Measurements from ENCODE around the gene NECAP2. TPM values are rescaled to one million over a fixed set of nuclear protein-coding genes. Genes with fewer than 3 reads are reported as not detected.

Gene NECAP2
- total RNA-seq, 1 donor from 2014 or later: 52.9 TPM

DNA sequence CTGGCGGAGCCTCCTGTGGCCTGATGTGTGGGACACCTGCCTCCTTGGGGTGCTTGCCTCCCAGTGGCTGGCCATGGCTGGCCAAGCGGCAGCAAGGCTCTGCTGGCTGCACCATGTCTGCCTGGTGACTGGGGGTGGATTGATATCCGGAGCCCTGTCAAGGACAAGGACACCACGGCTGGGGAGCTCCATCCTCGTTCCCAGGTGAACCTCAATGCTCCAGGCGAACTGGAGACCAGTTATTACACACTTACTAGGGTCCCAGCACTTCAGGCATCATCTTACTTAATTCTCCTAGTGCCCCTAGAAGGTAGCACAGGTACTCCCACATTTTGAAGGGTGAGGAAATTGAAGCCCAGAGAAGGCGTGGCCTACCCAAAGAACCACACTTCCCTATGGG, 18.5 kb upstream of the NECAP2 start:
- intact Hi-C loops (cut with DNase I): no loop called here
- no peak for DNase-seq (ENCODE audit: low spot score)
- ATAC-seq: no peak

DNA sequence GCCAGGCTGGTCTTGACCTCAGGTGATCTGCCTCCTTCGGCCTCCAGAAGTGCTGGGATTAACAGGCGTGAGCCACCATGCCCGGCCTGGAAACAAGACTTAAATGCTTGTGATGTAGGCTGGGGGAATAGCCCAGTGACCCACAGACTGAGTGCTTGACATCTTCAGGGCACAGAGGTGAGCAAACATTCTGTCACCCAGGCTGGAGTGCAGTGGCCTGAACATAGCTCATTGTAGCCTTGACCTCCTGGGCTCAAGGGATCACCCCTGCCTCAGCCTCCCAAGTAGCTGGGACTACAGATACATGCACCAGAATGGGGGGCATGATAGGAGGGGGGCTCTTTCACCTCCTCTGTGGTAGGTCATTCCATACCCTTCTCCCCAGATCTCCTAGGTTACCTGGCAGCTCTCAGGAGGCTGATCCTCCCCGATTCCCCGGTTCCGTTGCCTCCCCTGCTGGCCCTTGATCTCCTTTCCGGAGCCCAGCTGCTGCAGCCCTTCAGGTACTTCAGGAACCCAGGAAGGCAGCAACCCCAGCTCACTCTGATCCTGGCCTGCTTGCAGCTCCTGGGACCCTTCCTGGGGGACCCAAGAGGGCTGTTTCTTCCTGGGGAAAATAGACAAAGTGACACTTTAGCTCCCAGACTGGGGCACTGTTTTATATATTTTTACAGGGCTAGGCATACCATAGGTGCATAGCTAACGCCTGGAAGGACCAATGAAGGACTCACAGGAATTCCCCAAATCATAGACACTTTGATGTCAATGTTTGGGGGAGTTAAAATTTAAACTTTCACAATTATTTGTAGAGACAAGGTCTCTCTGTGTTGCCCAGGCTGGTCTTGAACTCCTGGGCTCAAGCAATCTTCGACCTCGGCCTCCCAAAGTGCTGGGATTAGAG, 15.1 kb upstream of the NECAP2 start:
- intact Hi-C loops (cut with DNase I): no loop called here
- ATAC-seq (no peak), DNase-seq (ENCODE audit: low spot score) (no peak)

DNA sequence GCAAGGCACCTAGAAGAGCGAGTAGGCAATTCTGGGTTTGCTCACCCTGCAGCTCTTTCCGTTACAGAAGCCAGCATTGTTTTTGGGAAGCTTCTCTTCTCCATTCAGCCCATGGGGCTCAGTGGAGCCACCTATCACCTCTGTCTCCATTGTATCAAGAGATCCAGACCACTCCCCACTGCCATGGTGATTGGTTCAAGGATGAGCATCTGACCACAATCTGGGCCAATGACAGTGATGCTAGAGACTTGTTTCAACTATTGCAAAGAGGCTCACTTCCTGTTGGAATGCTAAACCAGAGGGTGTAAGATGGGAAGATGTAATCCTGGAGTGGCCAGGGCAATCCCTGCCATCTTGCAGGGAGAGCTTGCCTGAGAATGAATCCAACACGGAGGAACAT, 9.9 kb upstream of the NECAP2 start:
- DNase-seq (ENCODE audit: low spot score) (no peak), ATAC-seq (no peak)
- intact Hi-C loops (cut with DNase I): no loop called here

DNA sequence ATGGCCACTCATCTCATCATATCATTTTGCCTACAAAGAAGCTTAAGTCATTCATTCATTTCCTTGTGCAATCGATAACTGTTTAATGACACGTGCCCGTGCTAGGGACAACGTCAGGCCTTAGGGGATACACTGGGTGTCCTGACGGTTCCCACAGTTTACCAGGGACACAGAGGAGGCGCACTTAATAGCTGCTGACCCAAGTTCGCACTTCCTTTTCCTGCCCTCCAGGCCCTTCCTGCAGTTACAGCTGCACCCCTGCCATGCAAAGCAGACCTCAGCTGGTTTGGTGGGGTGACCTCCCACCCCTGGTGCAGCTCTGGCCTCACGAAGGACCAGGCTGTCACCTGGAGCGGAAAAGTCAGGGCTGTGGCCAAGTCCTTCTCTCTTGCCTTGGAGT, 7.5 kb upstream of the NECAP2 start:
- DNase-seq (ENCODE audit: low spot score): no peak
- intact Hi-C loops (cut with DNase I): no loop called here
- ATAC-seq: no peak

DNA sequence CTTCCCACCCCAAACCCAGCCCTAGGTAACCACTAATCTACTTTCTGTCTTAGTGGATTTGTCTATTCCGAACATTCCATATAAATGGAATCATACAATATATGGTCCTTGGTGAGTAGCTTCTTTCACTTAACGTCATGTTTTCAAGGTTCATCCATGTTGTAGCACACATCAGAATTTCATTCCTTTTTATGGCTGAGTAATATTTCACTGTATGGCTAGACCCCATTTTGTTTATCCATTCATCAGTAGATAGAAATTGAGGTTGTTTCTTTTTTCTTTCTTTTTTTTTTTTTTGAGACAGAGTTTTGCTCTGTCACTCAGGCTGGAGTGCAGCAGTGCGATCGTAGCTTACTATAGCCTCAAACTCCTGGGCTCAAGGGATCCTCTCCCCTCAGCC, 6.5 kb upstream of the NECAP2 start:
- no peak for ATAC-seq
- DNase-seq (ENCODE audit: low spot score): no peak
- intact Hi-C loops (cut with DNase I): no loop called here

DNA sequence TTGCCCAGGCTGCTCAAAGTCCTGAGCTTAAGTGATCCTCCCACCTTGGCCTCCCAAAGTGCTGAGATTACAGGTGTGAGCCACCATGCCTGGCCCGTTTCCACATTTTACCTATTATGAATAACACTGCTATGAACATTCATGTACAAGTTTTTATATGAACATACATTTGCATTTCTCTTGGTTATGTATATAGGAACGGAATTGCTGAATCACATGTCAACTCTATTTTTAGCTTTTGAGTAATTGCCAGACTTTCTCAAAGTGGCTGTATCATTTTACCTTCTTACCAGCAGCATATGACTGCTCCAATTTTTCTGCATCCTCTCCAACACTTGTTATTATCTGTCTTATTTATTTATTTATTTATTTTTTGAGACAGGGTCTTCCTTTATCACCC, 6.0 kb upstream of the NECAP2 start:
- intact Hi-C loops (cut with DNase I): no loop called here
- ATAC-seq (no peak), DNase-seq (ENCODE audit: low spot score) (no peak)

DNA sequence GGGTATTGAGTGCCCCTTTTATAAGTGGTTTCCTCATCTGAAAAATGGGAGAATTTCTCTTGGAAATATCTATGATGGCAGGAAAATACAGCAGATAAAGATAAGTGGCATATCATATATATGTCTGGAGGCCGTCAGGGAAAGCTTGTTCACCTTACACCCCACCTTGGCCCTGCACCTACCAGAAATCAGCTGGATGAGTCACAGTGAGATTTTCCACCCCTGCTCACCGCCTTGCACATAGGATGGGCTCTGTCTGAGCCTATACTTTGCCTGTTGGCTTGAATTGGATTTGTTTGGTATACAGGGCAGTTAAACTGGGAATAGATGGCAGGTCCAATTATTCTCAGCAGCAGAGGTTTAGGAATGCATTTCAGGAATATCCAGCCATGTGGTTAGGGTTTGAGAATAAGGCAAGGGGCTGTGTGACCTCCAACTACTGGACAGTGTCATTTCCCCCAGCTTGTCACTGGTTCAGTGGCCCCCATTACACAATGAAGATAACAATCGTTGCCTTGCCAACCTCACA, 3.5 kb upstream of the NECAP2 start, which contains the start of gene SPATA21:
Gene SPATA21, minus strand, starts transcription at position 479 of the 529 bp plus-strand sequence. CDS start 6,053 bp downstream, outside the sequence.
- intact Hi-C loops (cut with DNase I): no loop called here
- DNase-seq (ENCODE audit: low spot score): no peak
- no peak for ATAC-seq

DNA sequence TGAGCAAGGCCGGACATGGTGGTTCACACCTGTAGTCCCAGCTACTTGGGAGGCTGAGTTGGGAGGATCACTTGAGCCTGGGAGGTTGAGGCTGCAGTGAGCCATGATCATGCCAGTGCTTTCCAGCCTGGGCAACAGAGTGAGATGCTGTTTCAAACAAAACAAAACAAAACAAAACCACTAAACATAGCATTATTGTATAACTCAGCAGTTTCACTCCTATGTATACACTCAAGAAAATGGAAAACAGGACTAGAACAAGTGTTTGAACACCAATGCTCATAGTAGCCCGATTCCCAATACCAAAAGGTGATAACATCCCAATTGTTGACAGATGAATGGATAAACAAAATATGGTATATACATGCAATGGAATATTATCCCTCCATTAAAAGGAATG, 2.0 kb upstream of the NECAP2 start:
- intact Hi-C loops (cut with DNase I): no loop called here
- ATAC-seq (no peak), DNase-seq (ENCODE audit: low spot score) (no peak)

DNA sequence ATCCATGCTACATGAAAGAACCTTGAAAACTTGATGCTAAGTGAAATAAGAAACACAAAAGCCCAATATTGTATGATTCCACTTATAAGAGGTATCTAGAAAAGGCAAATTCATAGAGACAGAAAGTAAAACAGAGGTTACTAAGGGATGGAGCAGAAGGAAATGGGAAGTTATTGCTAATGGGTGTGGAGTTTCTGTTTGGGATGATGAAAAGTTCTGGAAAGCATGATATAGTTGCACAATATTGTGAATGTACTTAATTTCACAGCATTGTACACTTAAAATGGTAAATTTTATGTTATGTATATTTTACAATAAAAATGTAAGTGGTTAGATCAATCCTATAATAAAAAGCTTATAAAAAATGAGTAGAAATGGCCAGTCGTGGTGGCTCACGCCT, 1.6 kb upstream of the NECAP2 start:
- intact Hi-C loops (cut with DNase I): no loop called here
- DNase-seq (ENCODE audit: low spot score): no peak
- ATAC-seq: no peak

DNA sequence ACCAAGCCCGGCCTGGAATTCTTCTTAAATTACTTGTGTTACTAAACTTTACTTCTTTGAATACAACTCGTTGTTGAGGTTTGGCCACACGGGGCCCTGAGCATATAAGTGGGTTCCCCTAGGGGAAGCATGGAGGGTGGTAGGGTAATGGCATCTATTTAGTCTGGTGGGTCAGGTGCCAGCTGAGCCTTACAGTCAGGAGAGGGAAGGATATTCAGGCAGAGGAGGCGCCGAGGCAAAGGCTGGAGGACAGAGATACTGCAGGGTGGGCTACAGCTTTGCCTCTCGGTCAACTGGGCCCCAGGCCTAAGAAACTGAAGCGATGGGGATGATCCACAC, 424 bp upstream of the NECAP2 start:
- DNase-seq (ENCODE audit: low spot score) (no peak), ATAC-seq (no peak)
- intact Hi-C loops (cut with DNase I): no loop called here

DNA sequence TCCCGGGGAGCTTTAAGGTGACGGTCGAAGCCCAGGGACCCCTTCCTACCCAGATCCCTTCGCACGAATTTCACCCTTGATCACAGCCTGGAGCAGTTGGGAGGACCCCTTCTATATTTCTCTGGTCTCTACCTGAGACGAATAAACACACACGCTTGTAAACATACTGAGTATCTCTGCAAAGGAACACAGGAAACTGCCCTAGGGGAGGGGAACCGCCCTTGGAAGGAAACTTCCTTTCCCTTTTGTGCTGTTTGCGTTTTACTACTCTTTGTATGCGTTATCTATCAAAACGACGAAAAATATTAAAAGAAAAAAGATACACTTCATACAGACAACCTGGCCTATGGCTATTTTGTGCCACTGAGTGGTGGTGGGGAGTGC, 750 bp downstream of the NECAP2 start:
- ATAC-seq (no peak), DNase-seq (ENCODE audit: low spot score) (no peak)
- intact Hi-C loops (cut with DNase I): no loop called here

DNA sequence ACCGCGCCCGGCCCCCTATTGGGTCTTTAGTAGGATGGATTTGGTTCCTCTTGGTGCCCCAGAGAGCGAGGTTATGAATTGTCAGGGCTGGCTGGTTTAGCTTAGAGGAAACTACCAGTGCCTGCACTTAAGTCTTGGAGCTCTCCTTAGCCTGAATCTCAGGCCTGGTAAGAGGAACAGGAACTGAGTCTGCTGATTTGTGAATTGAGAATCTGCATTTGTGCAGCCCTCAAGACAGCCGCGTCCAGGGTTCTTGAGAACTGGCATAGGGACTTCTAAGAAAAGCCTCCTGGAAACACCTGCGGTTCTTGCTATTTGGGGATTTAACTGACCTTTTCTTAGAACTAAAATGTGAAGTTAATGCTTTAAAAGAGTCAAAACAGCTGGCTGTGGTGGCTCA, 1.7 kb downstream of the NECAP2 start:
- intact Hi-C loops (cut with DNase I): no loop called here
- DNase-seq (ENCODE audit: low spot score): no peak
- ATAC-seq: no peak

DNA sequence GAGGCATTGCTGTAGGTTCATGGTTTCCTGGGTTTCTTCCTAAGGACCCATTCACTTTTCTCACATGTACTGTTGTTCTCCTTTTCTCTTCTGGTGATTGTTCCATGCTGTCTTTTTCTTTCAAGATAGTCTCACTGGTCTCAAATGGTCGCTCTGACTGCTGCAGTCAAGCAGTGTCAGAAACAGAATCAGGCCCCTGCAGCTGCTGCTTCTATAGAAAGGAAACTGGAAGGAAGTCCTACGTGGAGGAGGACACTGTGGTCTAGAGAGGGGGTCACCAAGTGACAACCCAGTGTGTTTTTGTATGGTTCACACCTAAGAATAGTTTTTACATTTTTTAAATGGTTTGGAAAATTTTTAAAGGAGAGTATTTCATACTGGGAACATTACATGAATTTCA, 2.4 kb downstream of the NECAP2 start:
- ATAC-seq (no peak), DNase-seq (ENCODE audit: low spot score) (no peak)
- intact Hi-C loops (cut with DNase I): no loop called here

DNA sequence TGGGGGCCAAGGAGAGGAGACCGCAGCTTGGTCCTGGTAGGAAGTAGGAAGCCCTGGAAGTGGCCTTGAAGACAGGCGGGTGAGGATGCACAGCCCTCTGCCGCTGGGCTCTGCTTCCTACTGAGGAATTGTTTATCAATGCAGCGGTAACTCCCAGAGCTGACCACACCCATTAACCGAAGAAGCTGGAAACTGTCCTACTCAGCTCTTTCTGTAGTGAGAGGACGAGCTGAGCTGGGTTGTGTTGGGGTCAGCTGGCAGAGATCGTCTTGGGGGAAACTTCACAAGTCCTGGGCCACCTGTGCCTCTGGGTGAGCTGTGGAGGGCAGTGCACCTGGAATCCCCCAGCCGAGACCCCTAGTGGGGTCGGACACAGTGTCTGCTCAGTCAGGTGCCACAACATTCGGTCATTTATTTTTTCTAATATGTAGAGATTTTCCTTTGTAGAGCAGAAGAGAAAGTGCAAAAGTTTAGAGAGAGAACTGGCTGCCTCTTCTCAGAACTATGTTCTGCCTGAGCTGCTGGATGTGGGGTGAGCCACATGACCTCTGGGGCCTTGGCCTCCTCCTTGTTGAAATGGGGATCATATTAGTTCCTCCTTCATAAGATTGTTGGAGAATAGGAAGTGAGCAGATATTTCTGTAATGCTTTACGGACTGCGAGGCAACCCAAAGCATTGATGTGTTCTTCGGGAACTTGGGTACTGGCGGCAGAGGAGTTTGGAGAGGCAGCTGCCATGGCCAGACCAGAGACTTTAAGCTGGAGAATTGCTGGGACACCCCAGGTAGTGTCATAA, 3.6 kb downstream of the NECAP2 start:
- no peak for ATAC-seq
- intact Hi-C loops (cut with DNase I): no loop called here
- DNase-seq (ENCODE audit: low spot score): no peak

DNA sequence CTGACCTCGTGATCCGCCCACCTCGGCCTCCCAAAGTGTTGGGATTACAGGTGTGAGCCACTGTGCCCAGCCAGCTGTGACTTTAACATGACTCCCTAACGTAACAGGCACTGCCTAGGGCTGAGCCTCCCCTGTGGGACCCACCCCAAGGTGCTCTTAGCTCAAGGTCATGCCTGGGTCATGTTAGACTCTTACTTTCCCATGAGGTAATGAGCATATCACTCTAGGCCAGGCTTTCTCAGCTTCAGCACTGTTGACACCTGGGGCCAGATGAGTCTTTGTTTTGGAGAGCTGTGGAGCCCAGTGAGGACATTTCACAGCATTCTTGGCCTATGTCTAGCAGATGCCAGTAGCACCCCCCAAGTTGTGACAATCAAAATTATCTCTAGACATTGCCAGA, 4.5 kb downstream of the NECAP2 start:
- no peak for DNase-seq (ENCODE audit: low spot score)
- intact Hi-C loops (cut with DNase I): no loop called here
- ATAC-seq: no peak

DNA sequence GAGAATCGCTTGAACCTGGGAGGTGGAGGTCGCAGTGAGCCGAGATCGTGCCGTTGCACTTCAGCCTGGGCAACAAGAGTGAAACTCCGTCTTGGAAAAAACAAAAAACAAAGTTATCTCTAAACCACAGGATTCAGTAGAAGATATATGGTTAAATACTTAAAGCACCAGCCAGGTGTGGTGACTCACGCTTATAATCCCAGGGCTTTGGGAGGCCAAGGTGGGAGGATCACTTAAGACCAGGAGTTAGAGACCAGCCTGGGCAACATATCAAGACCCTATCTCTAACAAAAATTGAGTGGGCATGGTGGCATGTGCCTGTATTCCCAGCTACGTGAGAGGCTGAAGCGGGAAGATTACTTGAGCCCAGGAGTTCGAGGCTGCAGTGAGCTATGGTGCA, 5.6 kb downstream of the NECAP2 start:
- ATAC-seq (no peak), DNase-seq (ENCODE audit: low spot score) (no peak)
- intact Hi-C loops (cut with DNase I): no loop called here

DNA sequence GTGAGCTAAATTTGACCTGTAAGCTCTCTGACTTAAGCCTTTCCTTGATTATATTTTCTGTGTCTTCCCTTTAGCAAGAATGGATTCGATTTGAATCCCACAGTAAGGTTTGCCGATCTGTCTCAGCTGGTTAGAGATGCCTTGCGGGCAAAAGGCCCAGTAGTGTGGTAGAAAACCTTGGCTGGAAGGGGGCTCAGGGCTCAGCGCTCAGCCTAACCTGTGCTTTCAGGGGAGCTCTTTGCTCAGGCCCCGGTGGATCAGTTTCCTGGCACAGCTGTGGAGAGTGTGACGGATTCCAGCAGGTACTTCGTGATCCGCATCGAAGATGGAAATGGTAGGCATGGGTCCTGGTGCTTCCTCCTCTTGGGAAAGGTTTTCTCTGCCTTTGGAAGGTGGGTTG, 7.1 kb downstream of the NECAP2 start:
- intact Hi-C loops (cut with DNase I): no loop called here
- DNase-seq (ENCODE audit: low spot score) (no peak), ATAC-seq (no peak)

DNA sequence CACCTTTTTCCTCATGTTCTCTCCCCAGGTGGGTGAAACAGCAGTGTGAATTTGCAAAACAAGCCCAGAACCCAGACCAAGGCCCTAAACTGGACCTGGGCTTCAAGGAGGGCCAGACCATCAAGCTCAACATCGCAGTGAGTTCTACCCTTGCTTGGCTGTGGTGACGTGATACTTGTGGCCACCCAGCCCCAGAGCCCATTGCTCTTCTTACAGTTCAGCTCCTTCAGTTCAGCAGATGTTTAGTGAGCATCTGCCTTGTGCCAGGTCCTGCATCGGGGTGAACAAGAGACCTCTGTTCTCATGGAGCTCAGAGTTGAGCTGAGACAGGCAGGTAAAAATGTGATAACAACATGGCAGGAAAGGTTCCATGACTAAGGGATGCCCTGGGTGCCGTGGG, 8.5 kb downstream of the NECAP2 start:
- DNase-seq (ENCODE audit: low spot score) (no peak), ATAC-seq (no peak)
- intact Hi-C loops (cut with DNase I): no loop called here

DNA sequence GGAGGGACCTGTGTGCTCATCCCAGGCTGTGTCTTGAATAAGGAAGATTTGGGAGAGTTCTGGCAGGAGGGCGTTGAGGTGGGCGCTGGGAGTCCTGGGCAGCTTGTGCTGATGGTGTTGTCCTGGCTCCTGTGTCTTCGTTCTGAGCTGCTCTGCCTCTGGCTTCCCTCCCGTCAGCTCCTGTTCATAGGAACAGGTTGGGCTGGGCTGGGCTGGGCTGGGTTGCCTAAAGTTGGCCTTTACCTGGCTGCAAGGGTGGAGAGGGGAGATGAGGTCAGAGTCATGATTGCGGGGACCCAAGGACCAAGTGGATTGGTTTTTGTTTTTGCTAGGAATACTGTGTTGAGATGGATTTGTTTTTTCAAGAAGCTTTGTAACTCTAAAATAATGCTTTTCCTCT, 9.1 kb downstream of the NECAP2 start:
- intact Hi-C loops (cut with DNase I): no loop called here
- no peak for DNase-seq (ENCODE audit: low spot score)
- ATAC-seq: no peak

DNA sequence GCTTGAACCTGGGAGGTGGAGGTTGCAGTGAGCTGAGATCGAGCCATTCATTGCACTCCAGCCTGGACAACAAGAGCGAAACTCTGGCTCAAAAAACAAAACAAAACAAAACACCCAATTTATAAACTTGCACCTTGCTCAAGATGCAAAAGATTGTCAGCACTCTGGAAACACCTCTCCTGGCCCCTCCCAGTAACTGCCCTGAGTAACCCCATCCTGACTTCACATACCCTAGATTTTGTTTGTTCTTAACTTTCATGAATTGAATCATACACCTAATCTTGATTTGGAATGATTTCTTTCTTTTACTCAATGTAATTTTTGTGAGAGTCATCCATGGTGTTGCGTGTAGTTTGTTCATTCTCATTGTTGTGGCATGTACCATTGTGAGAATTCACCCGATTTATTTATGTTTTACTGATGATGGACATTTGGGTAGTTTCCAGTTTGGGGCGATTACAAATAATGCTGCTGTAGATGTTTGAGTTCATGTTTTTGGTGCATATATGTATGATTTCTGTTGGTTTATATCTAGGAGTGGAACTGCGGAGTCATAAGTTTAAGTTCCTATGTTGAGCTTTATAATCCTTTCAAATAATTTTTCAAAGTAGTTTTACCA, 10.4 kb downstream of the NECAP2 start:
- ATAC-seq: no peak
- intact Hi-C loops (cut with DNase I): no loop called here
- DNase-seq (ENCODE audit: low spot score): no peak

All from sciatic nerve (tissue), 2 donors.